Neural crest cell (in vitro differentiated cells): Measurements from ENCODE around the gene IL36A. TPM values are rescaled to one million over a fixed set of nuclear protein-coding genes. Genes with fewer than 3 reads are reported as not detected.

Source experiments
- DNase-seq: peaks from one replicate; pipeline ENCODE4 v3.0.0; 2021; ENCODE audit warnings: low read depth, mixed read lengths, low spot score
- H3K27ac Mint-ChIP-seq: one replicate; pipeline ENCODE4 v1.8.0; 2021; ENCODE audit warnings: mild to moderate bottlenecking, mixed read lengths; ENCODE audit not compliant: unreplicated experiment
- H3K27me3 Mint-ChIP-seq: 2 replicates; pipeline ENCODE4 v1.8.0; 2021; ENCODE audit warnings: low read depth, mild to moderate bottlenecking, mixed read lengths
- H3K36me3 Mint-ChIP-seq: 2 replicates; pipeline ENCODE4 v1.8.0; 2021; ENCODE audit warnings: low read depth, mild to moderate bottlenecking, mixed read lengths
- H3K4me1 Mint-ChIP-seq: 2 replicates; pipeline ENCODE4 v1.8.0; 2021; ENCODE audit warnings: mixed read lengths
- H3K4me3 Mint-ChIP-seq: one replicate; pipeline ENCODE4 v1.8.0; 2021; ENCODE audit warnings: mild to moderate bottlenecking, mixed read lengths
- H3K9me3 Mint-ChIP-seq: 2 replicates; pipeline ENCODE4 v1.8.0; 2021; ENCODE audit warnings: mixed read lengths
- CTCF ChIP-seq: fragments of 200-600 bp; sonication (generic); conservative IDR thresholded peaks from 2 replicates; pipeline ENCODE4 v1.5.0; 2021; ENCODE audit warnings: antibody characterized with exemption, mild to moderate bottlenecking
- long read RNA-seq: library from polyadenylated mRNA; unstranded; transcript quantifications from one replicate; pipeline ENCODE4 v2.0.0, GENCODE V29; 2020
- total RNA-seq: library from RNA; stranded (reverse); gene quantifications from 2 replicates; pipeline ENCODE4 v1.2.1, GENCODE V29; 2021

The IL36A gene
- total RNA-seq, result not detected in 2 replicates
- long read RNA-seq, result 0 reads

GRCh38 chr2:113005030-113005509 is at the start of gene IL36A:
TSS of gene IL36A (plus strand) at chr2:113005459. CDS start at chr2:113005872, 413 bp downstream.
- Mint-ChIP-seq H3K9me3 (peaks cover 17% of the 10 kb centered on the region), H3K4me3 (no peak within 1 kb of the TSS), H3K27me3 (peaks cover 21% of the 10 kb centered on the region), H3K27ac (peak within 1 kb of the TSS; percentile 39), H3K4me1 (no peaks in the 10 kb centered on the region), H3K36me3 (peaks cover 10% of the 10 kb centered on the region)
- TF ChIP-seq CTCF, result no peak
- DNase-seq, result no peak

- Mint-ChIP-seq H3K9me3 (no peaks in the 10 kb centered on the region), H3K27me3 (peaks cover 10% of the 10 kb centered on the region), H3K27ac (no peak overlapping the region), H3K4me1 (no peaks in the 10 kb centered on the region), H3K4me3 (no peak overlapping the region), H3K36me3 (no peaks in the 10 kb centered on the region)
- DNase-seq, result no peak
- no peak for TF ChIP-seq CTCF
Observed at GRCh38 chr2:112957511-112957910, 47.7 kb upstream of the IL36A start.

GRCh38 chr2:112958428-112959108 is 46.7 kb upstream of the IL36A start:
- Mint-ChIP-seq H3K27me3 (peaks cover 4% of the 10 kb centered on the region), H3K4me3 (no peak overlapping the region), H3K36me3 (no peaks in the 10 kb centered on the region), H3K27ac (no peak overlapping the region), H3K9me3 (no peaks in the 10 kb centered on the region), H3K4me1 (no peaks in the 10 kb centered on the region)
- TF ChIP-seq CTCF, result peak; percentile 85
- peak; percentile 17 for DNase-seq

GRCh38 chr2:112959109-112959812 is 46.0 kb upstream of the IL36A start:
- TF ChIP-seq CTCF, result peak; percentile 45
- H3K4me3 Mint-ChIP-seq, result no peak overlapping the region
- no peaks in the 10 kb centered on the region for H3K4me1 Mint-ChIP-seq
- H3K9me3 Mint-ChIP-seq, result no peaks in the 10 kb centered on the region
- H3K36me3 Mint-ChIP-seq, result no peaks in the 10 kb centered on the region
- H3K27ac Mint-ChIP-seq, result no peak overlapping the region
- H3K27me3 Mint-ChIP-seq, result peaks cover 2% of the 10 kb centered on the region
- no peak for DNase-seq

- Mint-ChIP-seq H3K27me3 (no peaks in the 10 kb centered on the region), H3K27ac (no peak overlapping the region), H3K4me3 (no peak overlapping the region), H3K36me3 (no peaks in the 10 kb centered on the region), H3K4me1 (no peaks in the 10 kb centered on the region), H3K9me3 (no peaks in the 10 kb centered on the region)
- no peak for TF ChIP-seq CTCF
- DNase-seq, result no peak
Observed at GRCh38 chr2:112960230-112960825, 44.9 kb upstream of the IL36A start.
